NB4 (cell line): ENCODE results near the gene GTF2F2.

ENCODE experiments used
- POLR2A ChIP-seq: IDR thresholded peaks from 2 replicates; pipeline ENCODE4 v1.6.1; 2011; ENCODE audit warnings: mild to moderate bottlenecking; ENCODE audit not compliant: insufficient read length; ENCODE audit errors: extremely low read depth
- TF ChIP-seq, protein P1 (sequence below): IDR thresholded peaks from one replicate; pipeline ENCODE4 v1.5.1; 2012; ENCODE audit warnings: low read depth, low read length
- TF ChIP-seq, protein P2 (sequence below): IDR thresholded peaks from 2 replicates; pipeline ENCODE4 v1.6.1; 2011; ENCODE audit warnings: low read depth, low read length

DNA sequence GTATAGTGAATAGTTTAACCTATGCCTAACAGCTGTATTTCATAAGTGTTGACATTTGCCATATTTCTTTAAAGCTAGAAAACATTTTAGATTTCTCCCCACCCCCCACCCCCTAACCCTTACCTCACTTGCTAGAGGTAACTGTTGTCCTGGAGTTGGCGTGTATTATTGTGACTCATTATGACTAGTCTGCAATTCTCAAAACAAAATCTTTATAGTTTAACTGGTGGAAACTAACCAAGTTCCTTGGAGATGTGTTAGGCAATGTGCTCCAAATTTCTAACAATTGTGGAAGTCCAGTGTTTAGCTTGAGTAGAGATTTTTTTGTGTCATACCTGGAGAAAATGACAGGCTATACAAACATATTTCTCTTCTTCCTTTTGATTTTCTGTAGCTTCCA lies 42.5 kb downstream of the GTF2F2 start:
- TF ChIP-seq, protein P1, sequence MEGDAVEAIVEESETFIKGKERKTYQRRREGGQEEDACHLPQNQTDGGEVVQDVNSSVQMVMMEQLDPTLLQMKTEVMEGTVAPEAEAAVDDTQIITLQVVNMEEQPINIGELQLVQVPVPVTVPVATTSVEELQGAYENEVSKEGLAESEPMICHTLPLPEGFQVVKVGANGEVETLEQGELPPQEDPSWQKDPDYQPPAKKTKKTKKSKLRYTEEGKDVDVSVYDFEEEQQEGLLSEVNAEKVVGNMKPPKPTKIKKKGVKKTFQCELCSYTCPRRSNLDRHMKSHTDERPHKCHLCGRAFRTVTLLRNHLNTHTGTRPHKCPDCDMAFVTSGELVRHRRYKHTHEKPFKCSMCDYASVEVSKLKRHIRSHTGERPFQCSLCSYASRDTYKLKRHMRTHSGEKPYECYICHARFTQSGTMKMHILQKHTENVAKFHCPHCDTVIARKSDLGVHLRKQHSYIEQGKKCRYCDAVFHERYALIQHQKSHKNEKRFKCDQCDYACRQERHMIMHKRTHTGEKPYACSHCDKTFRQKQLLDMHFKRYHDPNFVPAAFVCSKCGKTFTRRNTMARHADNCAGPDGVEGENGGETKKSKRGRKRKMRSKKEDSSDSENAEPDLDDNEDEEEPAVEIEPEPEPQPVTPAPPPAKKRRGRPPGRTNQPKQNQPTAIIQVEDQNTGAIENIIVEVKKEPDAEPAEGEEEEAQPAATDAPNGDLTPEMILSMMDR: no peak
- no peak for TF ChIP-seq POLR2A
- TF ChIP-seq, protein P2, sequence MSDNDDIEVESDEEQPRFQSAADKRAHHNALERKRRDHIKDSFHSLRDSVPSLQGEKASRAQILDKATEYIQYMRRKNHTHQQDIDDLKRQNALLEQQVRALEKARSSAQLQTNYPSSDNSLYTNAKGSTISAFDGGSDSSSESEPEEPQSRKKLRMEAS: no peak
